ENCODE data around the gene CRHR1.
"Not testable (repeated sequence)": the region's sequence is repeated elsewhere in the genome, so short reads cannot be mapped to it uniquely, and the experiment has no call there.

CRHR1 gene

DNA sequence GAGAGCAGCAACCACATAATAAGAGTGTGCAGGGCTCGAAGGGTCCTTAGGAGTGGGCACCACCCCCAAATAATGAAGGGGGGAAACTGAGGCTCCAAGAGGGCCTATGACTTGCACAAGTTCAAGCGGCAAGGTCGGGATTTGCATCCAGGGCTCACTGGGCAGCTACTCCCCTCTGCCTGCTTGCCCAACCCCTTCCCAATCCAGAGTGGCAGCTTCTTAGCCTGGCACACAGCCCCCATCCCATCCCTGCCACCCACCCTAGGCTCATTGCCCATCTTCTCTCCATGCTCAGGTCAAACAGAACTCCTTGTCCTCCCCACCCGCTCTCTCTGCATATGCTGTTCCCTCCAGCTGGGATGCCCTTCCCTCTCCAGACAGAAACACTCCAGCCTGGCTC is 63.0 kb downstream of the CRHR1 start:
- DNase-seq, result no peak

DNA sequence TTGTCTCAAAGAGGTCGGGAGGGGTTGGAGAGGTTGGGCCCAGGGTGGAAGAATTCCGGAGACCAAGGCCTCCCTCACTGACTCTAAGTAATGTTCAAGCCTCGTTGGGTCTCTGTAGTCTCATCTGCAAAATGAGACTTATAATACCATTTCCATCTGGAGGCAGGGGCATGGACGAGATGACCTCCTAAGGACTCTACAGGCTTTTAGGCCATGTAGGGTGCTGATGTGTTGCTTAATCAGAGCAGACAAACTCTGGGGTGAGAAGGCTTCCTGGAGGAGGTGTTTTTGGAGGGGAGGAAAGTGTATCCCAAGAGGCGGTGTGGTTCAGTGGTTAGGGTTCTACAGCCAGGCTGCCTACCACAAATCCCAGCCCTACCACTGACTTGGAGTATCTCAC is 63.6 kb downstream of the CRHR1 start:
- DNase-seq, result no peak

DNA sequence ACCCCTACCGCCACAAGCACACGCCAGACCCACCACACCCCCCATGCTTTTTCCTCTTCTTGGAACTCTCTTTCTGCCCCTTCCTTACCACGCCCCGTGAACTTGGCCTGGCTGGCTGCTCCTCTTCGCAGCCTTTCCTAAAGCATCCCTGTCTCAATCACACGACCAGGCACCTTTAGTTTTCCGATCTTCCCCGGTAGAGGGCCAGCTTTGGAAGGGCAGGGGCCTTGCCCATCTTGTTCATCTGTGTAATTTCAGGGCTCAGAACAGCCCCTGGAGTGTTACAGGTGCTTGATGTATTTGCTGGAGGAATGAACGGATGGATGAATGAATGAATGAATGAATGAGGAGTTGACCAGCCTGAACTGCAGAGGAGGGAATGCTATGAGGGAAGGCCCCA is 64.3 kb downstream of the CRHR1 start:
- DNase-seq, result no peak

DNA sequence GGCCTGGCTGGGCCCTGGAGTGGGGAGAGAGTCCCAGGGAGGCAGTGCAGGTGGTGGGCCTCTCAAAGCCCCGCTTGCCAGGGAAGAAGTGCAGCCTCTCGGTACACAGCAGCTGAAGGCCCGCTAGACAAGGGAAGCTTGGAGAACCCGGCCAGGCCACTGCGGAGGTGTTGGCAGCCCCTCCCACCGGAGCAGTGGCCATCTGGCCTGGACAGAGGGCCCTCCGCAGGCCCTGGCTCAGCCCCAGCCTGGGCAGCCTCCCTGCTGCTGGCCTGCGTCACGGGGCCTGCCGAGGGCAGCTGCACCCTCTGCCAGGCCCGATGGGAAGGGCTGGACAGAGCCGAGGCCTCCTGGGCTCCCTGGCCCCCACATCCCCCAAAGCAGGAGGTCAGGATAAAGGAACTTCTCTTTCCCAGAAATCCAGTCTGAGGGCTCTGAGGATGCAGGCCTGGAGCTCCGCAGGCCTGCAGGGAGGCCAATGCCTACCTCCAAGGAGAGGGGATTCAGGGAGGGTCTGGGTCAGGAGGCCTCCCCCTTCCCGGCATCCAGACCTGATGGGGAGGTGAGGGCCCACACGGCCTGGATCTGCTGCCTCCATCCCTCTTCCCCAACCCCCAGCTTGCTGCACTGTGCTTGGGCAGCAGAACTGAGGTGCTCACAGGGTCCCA is 64.9 kb downstream of the CRHR1 start:
- DNase-seq, result no peak

DNA sequence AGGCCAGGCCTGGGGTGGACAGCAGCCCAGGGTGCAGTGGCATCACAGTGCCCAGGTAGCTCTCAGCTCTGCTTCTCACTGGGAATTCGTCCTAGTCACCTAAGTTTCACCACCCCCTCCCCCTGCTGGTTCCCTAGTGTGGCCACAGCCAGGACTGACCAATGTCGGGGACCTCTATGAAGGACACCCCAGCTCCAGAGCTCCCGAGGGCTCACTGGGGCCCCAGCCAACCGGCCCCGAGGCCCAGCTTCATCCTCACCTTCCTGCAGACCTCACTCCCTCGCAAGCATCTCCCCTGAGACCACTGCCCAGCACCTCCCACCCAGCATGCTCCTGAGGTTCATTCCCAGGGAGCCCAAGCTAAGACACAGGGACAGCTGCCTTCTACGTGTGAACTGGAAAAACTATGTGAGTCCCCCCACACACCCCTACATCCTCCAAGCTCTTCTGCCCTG is 65.4 kb downstream of the CRHR1 start:
- DNase-seq, result no peak

DNA sequence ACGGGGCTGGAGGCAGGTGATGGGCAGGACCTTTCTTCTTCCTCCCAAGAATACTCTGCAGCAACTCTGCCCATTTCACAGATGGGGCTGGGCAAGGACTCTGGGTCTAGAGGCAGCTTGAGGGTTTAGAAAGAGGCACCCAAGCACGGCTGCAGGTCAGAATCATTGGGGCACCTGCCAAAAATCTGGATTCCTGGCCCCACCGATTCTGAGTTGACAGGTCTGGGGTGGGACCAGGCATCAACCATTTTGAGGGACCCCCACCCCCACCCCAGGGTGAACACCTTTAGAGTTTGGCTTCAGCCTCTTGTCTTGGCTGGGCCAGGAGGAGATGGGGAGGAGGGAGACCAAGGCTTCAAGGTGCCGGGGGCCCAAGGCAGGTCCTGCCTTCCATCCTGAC is 65.9 kb downstream of the CRHR1 start:
- no peak for DNase-seq

DNA sequence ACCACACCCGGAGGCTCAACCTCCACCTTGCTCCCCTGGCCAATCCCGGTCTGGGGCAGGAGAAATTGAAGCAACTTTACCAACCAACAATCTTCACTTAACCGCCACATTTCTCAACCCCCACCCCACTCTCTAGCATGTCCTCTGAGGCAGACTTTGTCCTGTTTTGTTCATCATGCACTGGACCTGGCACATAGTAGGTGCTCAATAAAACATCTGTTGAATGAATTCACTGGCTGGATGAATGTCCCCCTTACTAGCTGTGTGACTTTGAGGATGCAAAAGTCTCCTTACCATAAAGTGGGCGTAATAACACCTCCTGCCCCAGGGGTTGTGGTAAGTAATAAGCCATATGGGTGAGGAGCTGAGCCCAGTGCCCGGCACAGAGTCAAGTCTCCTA is 66.3 kb downstream of the CRHR1 start:
- DNase-seq, result no peak

DNA sequence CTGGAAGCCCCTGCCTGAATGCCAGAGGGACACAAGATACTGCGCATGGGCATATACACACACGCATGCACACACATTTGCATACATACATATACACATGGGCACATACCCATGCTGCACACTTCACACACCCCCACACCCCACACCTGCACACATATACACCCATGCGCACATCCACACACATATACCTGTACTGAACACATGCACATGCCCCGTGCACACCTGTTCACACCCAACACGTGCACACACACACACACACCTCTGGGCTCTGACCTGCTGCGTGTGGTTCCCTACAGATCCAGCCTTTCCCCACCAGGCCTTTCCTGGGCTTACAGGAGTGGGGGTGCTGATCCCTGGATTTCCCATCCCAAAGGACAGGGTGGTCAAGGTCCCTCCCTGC is 66.9 kb downstream of the CRHR1 start:
- no peak for DNase-seq

DNA sequence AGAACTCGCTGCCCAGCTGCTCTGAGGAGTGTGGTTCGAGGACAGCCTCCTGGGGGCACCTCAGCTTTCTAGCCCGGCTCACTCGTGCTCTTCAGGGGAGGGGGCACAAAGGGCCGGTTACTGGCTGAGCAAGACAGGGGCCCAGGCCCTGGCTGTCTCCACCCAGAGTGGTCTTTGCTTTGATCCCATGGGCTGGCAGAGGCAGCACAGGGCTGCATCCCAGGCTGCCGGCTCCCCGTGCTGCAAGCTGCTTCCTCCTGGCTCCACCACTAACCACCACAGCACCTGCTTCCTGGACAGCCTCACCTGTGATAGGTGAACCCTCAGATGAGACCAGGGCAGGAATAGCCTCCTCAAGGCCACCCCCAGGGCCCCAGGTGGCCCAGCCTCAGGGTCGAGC is 67.3 kb downstream of the CRHR1 start:
- DNase-seq, result no peak

DNA sequence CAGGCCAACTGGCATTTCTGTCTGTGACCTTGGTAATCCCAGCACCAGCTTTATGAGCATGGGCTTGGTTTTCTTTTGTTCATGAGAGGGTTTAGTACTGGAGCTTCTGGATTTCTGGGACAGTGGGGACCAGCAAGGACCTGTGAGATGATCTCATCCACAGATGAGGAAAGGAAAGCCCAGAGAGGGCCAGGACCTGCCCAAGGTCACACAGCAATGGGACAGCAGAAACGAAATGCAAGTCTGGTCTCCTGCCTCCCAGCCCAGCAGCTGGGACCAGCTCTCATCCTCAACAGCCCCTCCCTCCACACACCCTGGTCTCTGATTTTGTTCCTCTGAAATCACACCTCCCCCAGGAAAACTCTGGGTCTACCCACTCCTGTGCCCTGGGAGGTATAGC is 67.8 kb downstream of the CRHR1 start:
- no peak for DNase-seq

DNA sequence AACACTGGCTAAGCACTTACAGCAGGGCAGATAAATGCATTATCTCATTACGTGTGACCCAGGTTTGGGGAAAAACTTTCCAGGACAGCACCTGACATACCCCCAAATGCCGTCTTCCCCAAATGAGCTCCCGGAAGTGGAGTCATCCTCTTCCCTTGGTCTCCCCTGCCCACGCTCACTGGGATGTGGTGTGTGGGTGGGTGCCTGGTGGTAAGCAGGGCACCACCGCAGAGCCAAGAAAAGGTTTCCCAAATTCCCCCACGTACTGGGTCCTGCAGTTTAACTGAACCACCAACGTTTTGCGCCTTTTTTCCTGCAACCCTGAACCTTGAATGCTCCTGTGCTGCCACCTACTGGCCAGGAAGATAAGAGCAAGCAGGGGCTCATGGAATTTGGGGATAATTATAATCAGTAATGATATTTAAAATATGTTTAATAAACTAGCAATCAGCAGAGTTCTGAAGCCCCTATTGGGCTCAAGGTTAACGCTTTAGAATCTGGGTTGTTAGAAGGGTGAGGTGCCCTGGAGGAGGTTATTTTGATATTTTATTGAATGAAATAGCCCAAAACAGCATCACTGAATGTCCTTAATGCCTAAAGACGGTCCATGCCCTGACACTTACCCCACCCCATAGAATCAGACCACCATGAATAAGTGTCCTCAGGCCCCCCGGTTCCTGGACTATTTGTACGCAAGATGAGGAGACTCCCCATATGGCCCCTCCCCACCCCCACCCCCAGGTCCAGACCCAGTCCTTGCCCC is 68.6 kb downstream of the CRHR1 start:
- DNase-seq, result peak; percentile 25

DNA sequence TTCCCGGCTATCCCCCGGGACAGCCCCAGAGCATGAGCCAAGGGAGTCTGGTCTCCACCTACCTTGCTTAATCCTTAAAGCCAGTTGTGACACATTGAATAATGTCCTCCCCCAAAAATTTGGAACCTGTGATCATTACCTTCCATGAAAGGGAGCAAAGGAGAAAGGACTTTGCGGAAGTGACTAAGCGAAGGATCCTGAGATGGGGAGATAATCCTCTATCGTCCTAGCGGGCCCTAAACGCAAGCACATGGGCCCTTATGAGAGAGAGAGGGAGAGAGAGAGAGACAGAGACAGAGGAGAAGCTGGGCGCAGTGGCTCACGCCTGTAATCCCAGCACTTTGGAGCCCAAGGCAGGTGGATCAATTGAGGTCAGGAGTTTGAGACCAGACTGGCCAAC is 70.1 kb downstream of the CRHR1 start:
- no peak for DNase-seq

DNA sequence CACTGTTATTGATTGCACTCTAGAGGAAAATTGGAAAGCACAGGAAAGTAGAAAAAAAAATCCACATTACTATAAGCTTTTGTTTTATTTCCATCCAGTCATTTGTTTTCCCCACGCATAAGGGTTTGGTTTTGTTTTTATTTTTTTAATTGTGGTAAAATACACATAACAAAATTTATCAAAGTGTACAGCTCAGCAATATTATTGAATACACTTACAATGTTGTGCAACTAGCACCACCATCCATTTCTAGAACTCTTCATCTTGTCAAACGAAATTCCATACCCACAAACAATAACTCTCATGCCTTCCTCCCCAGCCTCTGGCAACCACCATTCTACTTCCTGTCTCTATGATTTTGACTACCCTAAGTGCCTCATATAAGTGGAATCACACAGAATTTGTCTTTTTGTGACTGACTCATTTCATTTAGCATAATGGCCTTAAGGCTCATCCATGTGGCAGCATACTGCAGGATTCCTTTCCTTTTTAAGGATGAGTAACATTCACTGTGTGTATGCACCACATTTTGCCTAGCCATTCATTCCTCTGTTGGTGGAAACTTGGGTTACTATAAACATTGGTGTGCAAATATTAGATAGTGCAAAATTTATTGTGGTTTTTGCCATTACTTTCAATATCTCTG is 71.7 kb downstream of the CRHR1 start:
- no peak for DNase-seq

DNA sequence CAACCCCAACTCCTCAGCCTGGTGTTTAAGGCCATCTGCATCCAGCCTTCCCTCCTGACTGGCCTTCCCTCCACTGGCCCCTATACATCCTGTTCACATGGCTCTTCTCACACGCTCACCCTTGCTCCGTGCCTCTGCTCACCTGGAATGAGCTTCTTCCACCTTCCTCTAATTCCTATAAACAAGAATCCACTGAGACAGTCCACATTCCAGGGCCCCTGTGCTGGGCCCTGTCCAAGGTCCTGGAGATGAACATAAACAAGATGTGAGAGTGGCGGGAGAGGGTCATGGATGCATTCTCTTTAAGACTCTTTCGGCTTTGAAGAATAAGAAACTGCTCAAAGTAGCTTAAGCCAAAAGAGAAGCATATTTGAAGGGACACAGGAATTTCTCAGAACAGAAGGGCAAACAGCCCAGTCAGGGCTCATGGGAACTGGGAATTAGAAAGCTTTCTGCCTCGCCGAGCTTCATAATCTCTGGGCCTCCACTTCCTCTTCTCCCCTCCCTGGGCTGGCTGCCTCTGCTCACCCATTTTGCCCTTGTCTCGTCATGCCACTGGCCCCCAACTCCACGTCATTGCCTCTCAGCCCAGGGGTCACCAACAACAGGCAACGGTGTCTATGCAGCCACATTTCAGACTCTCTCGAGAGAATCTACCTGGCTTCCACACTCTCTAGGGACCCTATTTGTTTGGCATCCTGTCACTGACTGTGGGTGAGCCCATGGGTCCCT is 74.0 kb downstream of the CRHR1 start:
- DNase-seq, result no peak

DNA sequence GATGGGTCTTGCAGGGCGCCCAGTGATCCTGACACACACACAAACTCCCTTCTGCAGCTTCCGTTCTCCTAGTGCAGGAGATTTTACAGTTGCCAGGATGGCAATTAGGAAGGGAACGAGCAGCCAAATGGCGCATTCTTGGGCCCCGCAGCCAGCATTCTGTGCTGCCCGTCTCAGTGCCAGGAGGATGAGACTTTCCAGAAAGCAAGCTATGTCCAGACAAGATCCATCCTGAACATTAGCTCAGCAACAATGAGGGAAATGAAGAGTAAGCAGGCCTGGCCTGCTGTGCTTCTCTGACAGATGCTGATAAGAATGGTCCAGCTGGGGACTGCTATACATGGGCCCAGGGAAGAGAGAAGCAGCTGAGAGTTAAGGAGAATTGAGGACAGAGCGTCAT is 77.0 kb downstream of the CRHR1 start:
- DNase-seq, result no peak

DNA sequence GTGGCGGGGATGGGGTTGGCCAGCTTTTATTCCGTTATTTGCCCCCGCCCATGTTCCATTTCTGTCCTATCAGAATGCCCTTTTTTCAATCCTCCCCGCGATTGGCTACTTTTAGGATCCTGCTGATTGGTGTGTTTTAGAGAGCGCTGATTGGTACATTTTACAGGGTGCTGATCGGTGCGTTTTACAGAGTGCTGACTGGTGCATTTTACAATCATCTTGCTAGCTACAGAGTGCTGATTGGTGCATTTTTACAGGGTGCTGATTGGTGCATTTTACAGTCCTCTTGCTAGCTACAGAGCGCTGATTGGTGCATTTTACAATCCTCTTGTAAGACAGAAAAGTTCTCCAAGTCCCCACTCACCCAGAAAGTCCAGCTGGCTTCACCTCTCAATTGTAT is 78.0 kb downstream of the CRHR1 start:
- DNase-seq, result not testable (repeated sequence)

DNA sequence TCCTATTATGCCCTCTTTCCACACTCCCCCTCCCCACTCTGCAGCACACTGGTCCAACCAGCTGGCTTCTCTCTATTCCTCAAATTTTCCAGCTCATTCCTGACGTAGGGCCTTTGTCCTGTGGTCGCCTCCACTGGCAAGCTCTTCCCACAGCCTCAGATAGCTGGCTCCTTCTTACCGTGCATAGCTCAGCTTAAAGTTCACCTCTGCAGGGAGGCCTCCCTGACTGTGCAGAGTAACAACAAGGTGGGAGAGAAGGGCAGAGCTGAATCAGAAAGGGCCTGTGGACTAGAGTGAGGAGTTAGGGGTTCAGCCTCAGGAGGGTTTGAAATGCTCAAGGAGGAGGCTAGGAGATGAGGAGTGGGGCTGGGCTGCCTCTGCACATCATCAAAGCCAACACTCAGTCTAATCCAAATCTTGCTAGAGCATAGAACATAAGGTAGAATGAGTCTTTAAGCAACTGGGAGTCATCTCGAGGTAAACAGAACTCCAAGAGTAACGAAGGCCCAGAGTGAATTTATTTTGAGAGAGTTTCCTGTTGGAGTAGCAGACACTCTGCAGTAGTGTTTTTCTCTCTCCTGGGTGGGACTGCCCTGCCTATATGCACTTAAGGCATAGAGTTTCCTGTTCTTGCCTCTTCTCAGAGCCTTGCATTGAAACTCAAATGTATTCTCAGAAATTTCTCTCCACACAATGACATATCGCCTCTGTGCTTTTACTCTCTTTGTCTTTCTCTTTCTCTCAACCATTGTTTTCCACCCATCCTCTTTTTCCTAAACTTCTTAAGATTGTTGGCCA is 79.9 kb downstream of the CRHR1 start:
- no peak for DNase-seq

DNA sequence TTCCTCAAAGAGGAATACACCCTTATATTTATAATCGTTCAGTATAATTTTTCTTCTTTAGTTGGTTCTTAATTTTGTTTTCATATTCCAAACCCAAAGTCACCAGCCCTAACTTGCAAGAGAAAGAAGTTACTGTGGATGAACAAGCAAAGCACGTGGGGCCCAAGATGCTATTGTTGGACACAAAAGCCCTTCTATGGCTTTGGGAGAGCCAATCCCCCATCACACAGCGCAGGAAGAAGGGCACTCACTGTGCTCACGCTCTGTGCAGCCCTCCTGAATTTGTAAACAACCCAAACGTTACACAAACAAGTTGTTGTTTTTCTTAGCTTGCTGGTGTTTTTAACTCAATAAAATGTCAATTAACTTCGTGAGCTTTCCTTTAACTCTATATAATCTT is 83.1 kb downstream of the CRHR1 start:
- no peak for DNase-seq

DNA sequence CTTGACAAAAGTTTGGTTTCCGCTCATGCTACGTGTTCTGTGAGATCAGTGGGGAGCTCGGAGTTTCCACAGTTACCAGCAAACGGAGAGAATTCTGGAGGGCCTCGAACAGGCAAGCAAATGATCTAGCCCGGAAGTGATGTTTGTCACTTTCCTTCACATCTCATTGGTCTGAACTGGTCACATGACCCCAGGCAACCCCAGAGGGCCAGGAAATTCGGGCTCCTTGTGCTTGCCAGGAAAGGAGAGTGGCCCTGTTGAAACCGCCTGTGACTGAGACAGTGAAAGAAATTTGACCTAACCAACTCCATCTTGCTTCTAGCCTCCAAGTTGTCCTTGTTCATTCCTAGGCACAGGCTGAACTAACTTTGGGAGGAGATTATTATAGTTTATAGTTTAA is 83.6 kb downstream of the CRHR1 start:
- DNase-seq, result no peak

DNA sequence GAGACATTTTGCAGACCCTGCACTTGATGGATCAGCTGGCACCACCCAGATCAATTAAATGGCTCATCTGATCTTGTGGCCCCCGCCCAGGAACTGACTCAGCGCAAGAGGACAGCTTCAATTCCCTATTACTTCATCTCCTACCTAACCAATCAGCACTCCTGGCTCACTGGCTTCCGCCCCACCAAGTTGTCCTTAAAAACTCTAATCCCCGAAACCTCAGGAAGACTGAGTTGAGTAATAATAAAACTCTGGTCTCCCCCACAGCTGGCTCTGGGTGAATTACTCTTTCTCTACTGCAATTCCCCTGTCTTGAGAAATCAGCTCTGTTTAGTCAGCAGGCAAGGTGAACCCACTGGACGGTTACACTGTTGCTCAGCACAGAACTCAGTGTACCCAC is 84.2 kb downstream of the CRHR1 start:
- no peak for DNase-seq

DNA sequence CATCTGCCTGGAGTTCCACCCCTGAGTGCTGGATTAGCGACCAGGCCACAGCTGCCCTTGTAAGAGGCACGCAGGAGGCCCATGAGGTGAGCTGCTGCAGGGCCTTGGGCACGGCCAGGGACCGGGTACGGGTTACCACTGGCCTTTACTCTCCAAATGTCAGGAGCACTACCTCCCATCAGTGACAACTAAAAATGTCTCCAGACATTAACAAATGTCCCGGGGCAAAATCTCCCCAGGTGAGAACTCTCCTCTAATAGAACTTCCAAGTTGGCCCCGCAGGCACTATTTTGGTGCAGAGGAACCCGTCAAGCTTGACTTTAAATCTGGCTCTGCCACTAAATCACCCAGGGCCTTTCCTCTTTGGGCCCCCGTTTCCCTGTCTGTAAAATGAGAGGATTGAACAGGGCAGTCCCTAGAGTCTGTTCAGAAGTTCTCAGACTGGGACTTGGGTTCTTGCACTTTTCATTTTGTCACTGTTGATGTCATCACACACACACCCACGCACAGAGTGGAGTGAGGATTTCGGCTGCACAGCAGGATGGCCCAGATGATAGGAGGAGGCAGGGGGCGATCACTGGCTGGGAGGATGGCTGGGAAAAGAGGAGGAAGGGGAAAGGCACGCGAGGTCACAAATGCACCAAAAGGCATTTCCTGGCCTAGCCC is 85.7 kb downstream of the CRHR1 start:
- DNase-seq, result no peak

DNA sequence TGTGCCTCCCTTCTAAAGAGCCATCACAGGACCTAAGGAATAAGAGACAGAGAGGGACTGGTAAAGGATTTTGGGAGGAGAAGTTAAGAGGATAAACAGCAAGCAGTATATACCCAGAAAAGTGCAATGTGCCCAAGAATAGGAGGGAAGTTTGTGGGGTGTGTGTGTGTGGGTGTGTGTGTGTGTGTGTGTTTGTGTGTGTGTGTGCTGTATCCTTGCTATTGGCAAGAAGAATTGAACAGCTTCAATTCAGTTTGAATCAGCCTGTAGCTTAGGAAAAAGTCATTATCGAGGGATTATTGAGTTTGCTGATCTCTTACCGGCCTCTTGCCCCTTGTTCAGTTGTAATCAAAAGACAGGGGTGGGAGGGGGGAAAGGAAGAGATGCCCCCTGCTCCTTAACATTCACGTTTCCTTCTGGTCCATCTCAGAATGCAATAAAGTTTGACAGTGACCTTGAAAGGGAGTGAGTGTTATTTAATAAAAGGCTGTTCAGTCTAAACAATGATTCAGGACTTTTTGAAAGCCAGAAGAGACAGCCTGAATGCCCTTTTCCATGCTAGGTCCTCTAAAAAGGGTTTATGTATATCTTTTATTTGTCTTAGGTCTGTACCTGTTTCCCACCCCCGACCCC is 86.3 kb downstream of the CRHR1 start:
- no peak for DNase-seq
